ENCODE data around the gene GORAB.

GORAB gene

DNA sequence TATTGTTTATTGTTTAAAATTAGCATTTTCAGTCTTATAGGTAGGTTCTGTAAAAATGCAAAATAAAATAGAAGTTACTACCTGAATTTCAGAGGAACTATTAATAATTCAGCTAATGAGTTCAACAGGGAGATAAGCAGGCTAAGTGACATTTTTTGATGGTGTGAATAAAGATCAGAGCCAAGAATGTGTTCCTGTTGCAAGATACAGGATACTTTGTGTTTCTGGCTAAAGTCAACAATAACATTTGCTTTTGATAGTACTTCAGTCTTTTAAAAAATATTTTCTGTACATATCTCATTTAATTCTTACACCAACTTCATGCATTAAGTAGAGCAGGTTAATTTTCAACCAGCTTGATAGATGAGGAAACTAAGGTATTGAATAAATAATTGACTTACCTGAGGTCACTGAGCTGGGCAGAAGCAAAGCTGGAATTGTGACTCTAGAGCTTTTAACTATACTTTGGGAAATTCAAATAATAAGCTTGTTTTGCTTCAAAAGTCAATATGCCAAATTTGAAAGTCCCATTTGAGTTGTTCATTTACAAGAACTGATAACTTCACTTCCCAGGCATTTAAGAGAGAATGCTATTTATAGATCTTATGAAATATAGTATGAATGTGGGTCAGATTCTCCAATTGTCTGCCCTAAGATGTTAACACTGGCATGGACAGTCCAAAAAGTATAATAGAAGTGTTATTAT lies 6.0 kb downstream of the GORAB start:
- Histone ChIP-seq H3K27me3 (ENCODE audit: control insufficient read depth in 2 of 2, insufficient read depth in 2 of 2, low read length in 2 of 2) (no peaks in the 10 kb centered on the region), H3K4me3 (ENCODE audit: low read length in 2 of 2) (no peak overlapping the region), H3K36me3 (ENCODE audit: control insufficient read depth in 2 of 2, insufficient read depth in 2 of 2, low read length in 2 of 2) (peaks cover 13 to 27% of the 10 kb centered on the region in 2 donors), H3K9ac (ENCODE audit: low read depth in 1 of 2, low read length in 2 of 2) (no peak overlapping the region), H3K27ac (ENCODE audit: low read depth in 2 of 2, low read length in 2 of 2) (no peak overlapping the region), H3K9me3 (ENCODE audit: control insufficient read depth in 2 of 2, low read length in 2 of 2) (no peaks in the 10 kb centered on the region), H3K4me1 (ENCODE audit: control insufficient read depth in 2 of 2, insufficient read depth in 2 of 2, low read length in 2 of 2) (peaks cover 9 to 11% of the 10 kb centered on the region in 2 donors)

GRCh38 chr1:170538687-170539086 lies 6.7 kb downstream of the GORAB start:
- H3K4me1 ChIP-seq (ENCODE audit: control insufficient read depth in 2 of 2, insufficient read depth in 2 of 2, low read length in 2 of 2) = peaks cover 3 to 6% of the 10 kb centered on the region in 2 donors

GRCh38 chr1:170539154-170539553 lies 7.2 kb downstream of the GORAB start:
- peaks cover 23 to 37% of the 10 kb centered on the region in 2 donors for H3K36me3 ChIP-seq (ENCODE audit: control insufficient read depth in 2 of 2, insufficient read depth in 2 of 2, low read length in 2 of 2)
- no peak overlapping the region for H3K4me3 ChIP-seq (ENCODE audit: low read length in 2 of 2)
- no peaks in the 10 kb centered on the region for H3K9me3 ChIP-seq (ENCODE audit: control insufficient read depth in 2 of 2, low read length in 2 of 2)
- H3K27ac ChIP-seq (ENCODE audit: low read depth in 2 of 2, low read length in 2 of 2) = no peak overlapping the region
- peaks cover 3 to 4% of the 10 kb centered on the region in 2 donors for H3K4me1 ChIP-seq (ENCODE audit: control insufficient read depth in 2 of 2, insufficient read depth in 2 of 2, low read length in 2 of 2)
- H3K27me3 ChIP-seq (ENCODE audit: control insufficient read depth in 2 of 2, insufficient read depth in 2 of 2, low read length in 2 of 2) = no peaks in the 10 kb centered on the region
- no peak overlapping the region for H3K9ac ChIP-seq (ENCODE audit: low read depth in 1 of 2, low read length in 2 of 2)

More at GRCh38 chr1:170538687-170539086, 6.7 kb downstream of the GORAB start:
- H3K9ac ChIP-seq (ENCODE audit: low read depth in 1 of 2, low read length in 2 of 2) = no peak overlapping the region
- no peaks in the 10 kb centered on the region for H3K9me3 ChIP-seq (ENCODE audit: control insufficient read depth in 2 of 2, low read length in 2 of 2)
- H3K27ac ChIP-seq (ENCODE audit: low read depth in 2 of 2, low read length in 2 of 2) = no peak overlapping the region
- no peak overlapping the region for H3K4me3 ChIP-seq (ENCODE audit: low read length in 2 of 2)
- no peaks in the 10 kb centered on the region for H3K27me3 ChIP-seq (ENCODE audit: control insufficient read depth in 2 of 2, insufficient read depth in 2 of 2, low read length in 2 of 2)
- H3K36me3 ChIP-seq (ENCODE audit: control insufficient read depth in 2 of 2, insufficient read depth in 2 of 2, low read length in 2 of 2) = peaks cover 20 to 35% of the 10 kb centered on the region in 2 donors

DNA sequence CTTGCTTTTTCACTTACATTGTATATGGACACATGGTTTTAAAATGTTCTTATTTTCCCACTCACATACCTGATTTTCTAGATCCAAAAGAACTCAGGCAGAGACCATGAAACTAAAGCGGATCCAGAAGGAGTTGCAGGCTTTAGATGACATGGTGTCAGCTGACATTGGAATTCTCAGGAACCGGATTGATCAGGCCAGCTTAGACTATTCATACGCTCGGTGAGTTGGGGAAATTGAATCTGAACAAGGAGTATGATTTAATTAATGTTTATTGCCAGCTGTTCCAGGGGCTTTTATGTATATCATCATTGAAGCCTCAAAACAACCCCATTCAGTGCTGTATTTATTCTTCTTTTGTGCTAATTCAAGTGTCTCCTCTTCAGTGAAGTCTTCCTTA lies 12.7 kb downstream of the GORAB start:
- Histone ChIP-seq H3K4me1 (ENCODE audit: control insufficient read depth in 2 of 2, insufficient read depth in 2 of 2, low read length in 2 of 2) (no peaks in the 10 kb centered on the region), H3K27ac (ENCODE audit: low read depth in 2 of 2, low read length in 2 of 2) (no peak overlapping the region), H3K9me3 (ENCODE audit: control insufficient read depth in 2 of 2, low read length in 2 of 2) (no peaks in the 10 kb centered on the region), H3K27me3 (ENCODE audit: control insufficient read depth in 2 of 2, insufficient read depth in 2 of 2, low read length in 2 of 2) (no peaks in the 10 kb centered on the region), H3K9ac (ENCODE audit: low read depth in 1 of 2, low read length in 2 of 2) (no peak overlapping the region), H3K36me3 (ENCODE audit: control insufficient read depth in 2 of 2, insufficient read depth in 2 of 2, low read length in 2 of 2) (peaks cover 56 to 65% of the 10 kb centered on the region in 2 donors), H3K4me3 (ENCODE audit: low read length in 2 of 2) (no peak overlapping the region)

GRCh38 chr1:170545476-170545875 lies 13.5 kb downstream of the GORAB start:
- H3K27ac ChIP-seq (ENCODE audit: low read depth in 2 of 2, low read length in 2 of 2) = no peak overlapping the region
- H3K36me3 ChIP-seq (ENCODE audit: control insufficient read depth in 2 of 2, insufficient read depth in 2 of 2, low read length in 2 of 2) = peaks cover 58 to 68% of the 10 kb centered on the region in 2 donors
- H3K27me3 ChIP-seq (ENCODE audit: control insufficient read depth in 2 of 2, insufficient read depth in 2 of 2, low read length in 2 of 2) = no peaks in the 10 kb centered on the region

DNA sequence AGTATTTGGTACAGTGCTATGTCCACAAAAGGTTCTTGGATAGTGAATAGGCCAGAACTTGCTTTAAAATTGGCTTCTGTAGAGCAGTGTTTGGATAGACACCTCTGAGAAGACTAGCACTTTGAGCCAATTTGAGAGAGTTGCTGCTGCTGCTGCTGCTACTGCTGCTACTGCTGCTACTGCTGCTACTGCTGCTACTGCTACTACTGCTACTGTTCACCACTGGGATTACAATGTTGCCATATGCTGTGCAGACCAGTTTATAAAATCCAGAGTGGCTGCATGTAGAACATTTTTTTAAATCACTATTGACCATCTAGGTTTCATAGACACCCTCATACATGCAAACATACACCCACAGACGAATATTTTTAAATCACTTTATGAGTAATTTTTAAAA lies 15.3 kb downstream of the GORAB start:
- no peak overlapping the region for H3K9ac ChIP-seq (ENCODE audit: low read depth in 1 of 2, low read length in 2 of 2)
- H3K36me3 ChIP-seq (ENCODE audit: control insufficient read depth in 2 of 2, insufficient read depth in 2 of 2, low read length in 2 of 2) = peaks cover 72 to 73% of the 10 kb centered on the region in 2 donors
- H3K27ac ChIP-seq (ENCODE audit: low read depth in 2 of 2, low read length in 2 of 2) = no peak overlapping the region
- no peaks in the 10 kb centered on the region for H3K4me1 ChIP-seq (ENCODE audit: control insufficient read depth in 2 of 2, insufficient read depth in 2 of 2, low read length in 2 of 2)
- no peak overlapping the region for H3K4me3 ChIP-seq (ENCODE audit: low read length in 2 of 2)
- H3K9me3 ChIP-seq (ENCODE audit: control insufficient read depth in 2 of 2, low read length in 2 of 2) = no peaks in the 10 kb centered on the region
- H3K27me3 ChIP-seq (ENCODE audit: control insufficient read depth in 2 of 2, insufficient read depth in 2 of 2, low read length in 2 of 2) = no peaks in the 10 kb centered on the region

More at GRCh38 chr1:170545476-170545875, 13.5 kb downstream of the GORAB start:
- H3K9ac ChIP-seq (ENCODE audit: low read depth in 1 of 2, low read length in 2 of 2) = no peak overlapping the region
- no peak overlapping the region for H3K4me3 ChIP-seq (ENCODE audit: low read length in 2 of 2)
- no peaks in the 10 kb centered on the region for H3K9me3 ChIP-seq (ENCODE audit: control insufficient read depth in 2 of 2, low read length in 2 of 2)
- no peaks in the 10 kb centered on the region for H3K4me1 ChIP-seq (ENCODE audit: control insufficient read depth in 2 of 2, insufficient read depth in 2 of 2, low read length in 2 of 2)

GRCh38 chr1:170548497-170548896 lies 16.5 kb downstream of the GORAB start:
- Histone ChIP-seq H3K36me3 (ENCODE audit: control insufficient read depth in 2 of 2, insufficient read depth in 2 of 2, low read length in 2 of 2) (peaks cover 64 to 69% of the 10 kb centered on the region in 2 donors), H3K27ac (ENCODE audit: low read depth in 2 of 2, low read length in 2 of 2) (no peak overlapping the region), H3K9ac (ENCODE audit: low read depth in 1 of 2, low read length in 2 of 2) (no peak overlapping the region), H3K27me3 (ENCODE audit: control insufficient read depth in 2 of 2, insufficient read depth in 2 of 2, low read length in 2 of 2) (no peaks in the 10 kb centered on the region), H3K4me1 (ENCODE audit: control insufficient read depth in 2 of 2, insufficient read depth in 2 of 2, low read length in 2 of 2) (no peaks in the 10 kb centered on the region), H3K9me3 (ENCODE audit: control insufficient read depth in 2 of 2, low read length in 2 of 2) (no peaks in the 10 kb centered on the region), H3K4me3 (ENCODE audit: low read length in 2 of 2) (no peak overlapping the region)

DNA sequence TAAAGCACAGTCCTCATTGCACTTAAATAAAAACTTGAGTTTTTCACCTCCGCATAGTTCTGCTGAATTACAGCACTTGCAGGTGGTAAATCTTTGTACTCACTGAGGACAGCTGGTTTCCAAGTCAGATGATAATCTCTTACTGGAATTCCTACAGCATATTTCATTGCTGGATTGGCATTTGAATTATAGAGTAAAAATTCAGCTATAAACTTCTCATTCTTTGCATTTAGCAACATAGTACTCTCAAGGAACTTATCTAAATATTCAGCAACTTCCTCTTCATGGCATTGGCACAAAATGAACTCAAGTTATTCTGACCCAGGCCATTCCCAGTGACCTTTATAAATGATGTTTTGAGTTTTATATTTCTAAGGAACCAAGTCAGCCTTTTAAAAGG lies 23.4 kb downstream of the GORAB start:
- no peaks in the 10 kb centered on the region for H3K9me3 ChIP-seq (ENCODE audit: control insufficient read depth in 2 of 2, low read length in 2 of 2)
- peaks cover 21 to 23% of the 10 kb centered on the region in 2 donors for H3K36me3 ChIP-seq (ENCODE audit: control insufficient read depth in 2 of 2, insufficient read depth in 2 of 2, low read length in 2 of 2)
- no peak overlapping the region for H3K4me3 ChIP-seq (ENCODE audit: low read length in 2 of 2)
- no peak overlapping the region for H3K9ac ChIP-seq (ENCODE audit: low read depth in 1 of 2, low read length in 2 of 2)
- no peaks in the 10 kb centered on the region for H3K27me3 ChIP-seq (ENCODE audit: control insufficient read depth in 2 of 2, insufficient read depth in 2 of 2, low read length in 2 of 2)
- H3K27ac ChIP-seq (ENCODE audit: low read depth in 2 of 2, low read length in 2 of 2) = no peak overlapping the region
- H3K4me1 ChIP-seq (ENCODE audit: control insufficient read depth in 2 of 2, insufficient read depth in 2 of 2, low read length in 2 of 2) = peaks cover 0 to 4% of the 10 kb centered on the region in 2 donors

- Histone ChIP-seq H3K9me3 (ENCODE audit: control insufficient read depth in 2 of 2, low read length in 2 of 2) (no peaks in the 10 kb centered on the region), H3K27me3 (ENCODE audit: control insufficient read depth in 2 of 2, insufficient read depth in 2 of 2, low read length in 2 of 2) (no peaks in the 10 kb centered on the region), H3K4me3 (ENCODE audit: low read length in 2 of 2) (no peak overlapping the region), H3K9ac (ENCODE audit: low read depth in 1 of 2, low read length in 2 of 2) (no peak overlapping the region), H3K4me1 (ENCODE audit: control insufficient read depth in 2 of 2, insufficient read depth in 2 of 2, low read length in 2 of 2) (peaks cover 0 to 4% of the 10 kb centered on the region in 2 donors), H3K27ac (ENCODE audit: low read depth in 2 of 2, low read length in 2 of 2) (no peak overlapping the region), H3K36me3 (ENCODE audit: control insufficient read depth in 2 of 2, insufficient read depth in 2 of 2, low read length in 2 of 2) (peaks cover 9 to 11% of the 10 kb centered on the region in 2 donors)
Measured at GRCh38 chr1:170556917-170557316, 25.0 kb downstream of the GORAB start.

DNA sequence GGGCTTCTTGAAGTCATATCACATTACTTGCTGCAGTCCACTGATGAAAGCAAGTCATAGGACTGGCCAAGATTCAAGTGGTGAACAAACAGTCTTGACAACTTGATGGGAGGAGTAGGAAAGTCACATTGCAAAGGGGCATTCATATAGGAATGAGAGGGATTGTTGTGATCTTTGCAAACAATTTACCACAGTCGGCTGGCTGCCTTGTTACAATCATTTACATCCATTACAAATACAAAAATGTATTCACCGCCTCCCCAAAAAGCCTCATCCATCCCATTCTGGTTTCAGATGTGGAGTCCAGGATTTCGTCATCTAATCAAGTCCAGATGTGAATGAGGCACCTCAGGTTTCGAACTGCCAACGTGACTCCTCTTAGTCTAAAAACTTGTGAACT lies 26.8 kb downstream of the GORAB start:
- Histone ChIP-seq H3K9ac (ENCODE audit: low read depth in 1 of 2, low read length in 2 of 2) (no peak overlapping the region), H3K27me3 (ENCODE audit: control insufficient read depth in 2 of 2, insufficient read depth in 2 of 2, low read length in 2 of 2) (no peaks in the 10 kb centered on the region), H3K27ac (ENCODE audit: low read depth in 2 of 2, low read length in 2 of 2) (no peak overlapping the region), H3K36me3 (ENCODE audit: control insufficient read depth in 2 of 2, insufficient read depth in 2 of 2, low read length in 2 of 2) (peaks cover 0 to under 1% of the 10 kb centered on the region in 2 donors), H3K4me1 (ENCODE audit: control insufficient read depth in 2 of 2, insufficient read depth in 2 of 2, low read length in 2 of 2) (peaks cover 0 to 4% of the 10 kb centered on the region in 2 donors), H3K9me3 (ENCODE audit: control insufficient read depth in 2 of 2, low read length in 2 of 2) (no peaks in the 10 kb centered on the region), H3K4me3 (ENCODE audit: low read length in 2 of 2) (no peak overlapping the region)
